GM12873 (cell line): Measurements from ENCODE around the gene ITGB2.

ENCODE experiments used
- CTCF ChIP-seq: IDR thresholded peaks from 2 replicates; pipeline ENCODE4 v1.5.1; 2012; ENCODE audit warnings: low read depth, mild to moderate bottlenecking, moderate library complexity, low read length, control low read depth; ENCODE audit not compliant: insufficient read depth; ENCODE audit errors: missing control alignments

ITGB2 gene

GRCh38 chr21:44910229-44911067 lies 10.3 kb downstream of the ITGB2 start:
- TF ChIP-seq CTCF, result no peak

GRCh38 chr21:44909719-44910118 lies 11.0 kb downstream of the ITGB2 start:
- TF ChIP-seq CTCF, result no peak

GRCh38 chr21:44908908-44909307 lies 11.8 kb downstream of the ITGB2 start:
- no peak for TF ChIP-seq CTCF

- no peak for TF ChIP-seq CTCF
Measured at GRCh38 chr21:44907966-44908895, 12.5 kb downstream of the ITGB2 start.

- TF ChIP-seq CTCF, result no peak
Measured at GRCh38 chr21:44907225-44907965, 13.3 kb downstream of the ITGB2 start.

GRCh38 chr21:44905728-44906090 lies 15.0 kb downstream of the ITGB2 start:
- no peak for TF ChIP-seq CTCF
